ENCODE data around the gene HDLBP. TPM values are rescaled to one million over a fixed set of nuclear protein-coding genes. Genes with fewer than 3 reads are reported as not detected.

HDLBP gene
- total RNA-seq, 1 donor from 2014 or later: 922 TPM

DNA sequence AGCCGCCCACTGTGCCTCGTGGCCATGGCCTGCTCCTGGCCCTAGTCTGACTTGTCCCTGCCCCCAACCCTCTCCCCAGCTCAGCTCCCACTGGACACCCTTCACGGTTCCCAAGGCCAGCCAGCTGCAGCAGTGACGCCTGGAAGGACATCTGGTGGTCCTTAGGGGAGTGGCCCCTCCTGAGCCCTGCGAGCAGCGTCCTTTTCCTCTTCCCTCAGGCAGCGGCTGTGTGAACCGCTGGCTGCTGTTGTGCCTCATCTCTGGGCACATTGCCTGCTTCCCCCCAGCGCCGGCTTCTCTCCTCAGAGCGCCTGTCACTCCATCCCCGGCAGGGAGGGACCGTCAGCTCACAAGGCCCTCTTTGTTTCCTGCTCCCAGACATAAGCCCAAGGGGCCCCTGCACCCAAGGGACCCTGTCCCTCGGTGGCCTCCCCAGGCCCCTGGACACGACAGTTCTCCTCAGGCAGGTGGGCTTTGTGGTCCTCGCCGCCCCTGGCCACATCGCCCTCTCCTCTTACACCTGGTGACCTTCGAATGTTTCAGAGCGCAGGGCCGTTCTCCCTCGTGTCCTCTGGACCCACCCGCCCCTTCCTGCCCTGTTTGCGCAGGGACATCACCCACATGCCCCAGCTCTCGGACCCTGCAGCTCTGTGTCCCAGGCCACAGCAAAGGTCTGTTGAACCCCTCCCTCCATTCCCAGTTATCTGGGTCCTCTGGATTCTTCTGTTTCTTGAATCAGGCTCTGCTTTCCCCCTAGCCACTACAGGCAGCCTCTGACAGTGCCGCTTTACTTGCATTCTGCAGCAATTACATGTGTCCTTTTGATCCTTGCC, 91.2 kb downstream of the HDLBP start:
- Mint-ChIP-seq H3K27ac (ENCODE audit: unreplicated experiment) (peak overlapping the region; percentile 85), H3K9me3 (ENCODE audit: unreplicated experiment) (no peaks in the 10 kb centered on the region), H3K36me3 (ENCODE audit: low read depth, unreplicated experiment) (peaks cover 16% of the 10 kb centered on the region), H3K4me1 (ENCODE audit: low read depth, unreplicated experiment) (peaks cover 17% of the 10 kb centered on the region), H3K4me3 (ENCODE audit: unreplicated experiment) (no peak overlapping the region), H3K27me3 (ENCODE audit: low read depth, unreplicated experiment) (no peaks in the 10 kb centered on the region)
- Histone ChIP-seq H3K4me1 (ENCODE audit: insufficient read depth, low read length) (peaks cover 17% of the 10 kb centered on the region), H2AFZ (ENCODE audit: low read depth, low read length) (no peak overlapping the region), H3K36me3 (ENCODE audit: insufficient read depth, low read length) (peaks cover 38% of the 10 kb centered on the region), H3K27me3 (ENCODE audit: insufficient read depth, low read length) (no peaks in the 10 kb centered on the region), H3K79me2 (ENCODE audit: insufficient read depth, low read length) (no peaks in the 10 kb centered on the region), H4K20me1 (ENCODE audit: insufficient read depth, low read length) (peaks cover 66% of the 10 kb centered on the region), H3K4me3 (ENCODE audit: insufficient read depth, low read depth, low read length) (no peak overlapping the region), H3K9me3 (ENCODE audit: insufficient read depth, low read depth, low read length) (no peaks in the 10 kb centered on the region), H3K27ac (ENCODE audit: low read depth, low read length) (no peak overlapping the region), H3K4me2 (ENCODE audit: low read length) (peak overlapping the region; percentile 45), H3K9ac (ENCODE audit: low read length) (peak overlapping the region; percentile 21)
- no peak for FAIRE-seq
- TF ChIP-seq, protein P1, sequence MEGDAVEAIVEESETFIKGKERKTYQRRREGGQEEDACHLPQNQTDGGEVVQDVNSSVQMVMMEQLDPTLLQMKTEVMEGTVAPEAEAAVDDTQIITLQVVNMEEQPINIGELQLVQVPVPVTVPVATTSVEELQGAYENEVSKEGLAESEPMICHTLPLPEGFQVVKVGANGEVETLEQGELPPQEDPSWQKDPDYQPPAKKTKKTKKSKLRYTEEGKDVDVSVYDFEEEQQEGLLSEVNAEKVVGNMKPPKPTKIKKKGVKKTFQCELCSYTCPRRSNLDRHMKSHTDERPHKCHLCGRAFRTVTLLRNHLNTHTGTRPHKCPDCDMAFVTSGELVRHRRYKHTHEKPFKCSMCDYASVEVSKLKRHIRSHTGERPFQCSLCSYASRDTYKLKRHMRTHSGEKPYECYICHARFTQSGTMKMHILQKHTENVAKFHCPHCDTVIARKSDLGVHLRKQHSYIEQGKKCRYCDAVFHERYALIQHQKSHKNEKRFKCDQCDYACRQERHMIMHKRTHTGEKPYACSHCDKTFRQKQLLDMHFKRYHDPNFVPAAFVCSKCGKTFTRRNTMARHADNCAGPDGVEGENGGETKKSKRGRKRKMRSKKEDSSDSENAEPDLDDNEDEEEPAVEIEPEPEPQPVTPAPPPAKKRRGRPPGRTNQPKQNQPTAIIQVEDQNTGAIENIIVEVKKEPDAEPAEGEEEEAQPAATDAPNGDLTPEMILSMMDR (IDR thresholded peaks at IDR 0.05; ENCODE audit: insufficient read depth, low read depth, low read length): no peak
- TF ChIP-seq EZH2 (IDR thresholded peaks at IDR 0.05; ENCODE audit: insufficient read depth, low read length): no peak
- DNase-seq (ENCODE audit: low read depth): peak; percentile 36

DNA sequence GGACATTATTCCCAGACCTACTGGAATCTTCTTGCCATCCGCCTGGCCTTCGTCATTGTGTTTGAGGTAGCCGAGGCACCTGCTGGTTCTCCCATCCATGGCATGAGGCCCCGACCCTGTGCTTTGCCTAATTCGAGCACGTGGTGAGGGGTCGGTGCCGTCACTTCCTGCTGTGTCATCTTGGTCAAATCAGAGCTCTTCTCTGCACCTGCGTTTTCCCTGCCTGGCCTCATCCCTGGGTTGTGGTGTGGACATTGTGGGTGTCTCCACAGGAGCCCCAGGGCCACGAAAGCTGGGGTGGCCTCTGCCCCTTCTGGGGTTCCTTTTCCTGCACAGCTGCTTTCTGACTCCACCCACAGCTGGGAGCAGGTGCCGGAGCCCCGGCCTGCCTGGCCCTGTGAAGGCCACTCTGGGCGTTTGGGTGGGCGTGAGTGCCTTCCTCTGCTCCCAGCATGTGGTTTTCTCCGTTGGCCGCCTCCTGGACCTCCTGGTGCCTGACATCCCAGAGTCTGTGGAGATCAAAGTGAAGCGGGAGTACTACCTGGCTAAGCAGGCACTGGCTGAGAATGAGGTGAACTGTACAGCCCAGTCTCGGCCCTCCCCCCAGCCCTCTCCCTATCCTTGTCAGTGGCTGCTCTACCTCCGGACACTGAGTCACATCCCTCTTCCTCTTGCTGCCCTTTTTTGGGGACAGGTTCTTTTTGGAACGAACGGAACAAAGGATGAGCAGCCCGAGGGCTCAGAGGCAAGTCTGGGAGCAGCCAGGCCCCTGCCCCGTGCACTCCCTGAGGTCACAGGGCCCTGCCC, 92.1 kb downstream of the HDLBP start:
- no peak overlapping the region for H3K9ac ChIP-seq (ENCODE audit: low read length)
- TF ChIP-seq EZH2 (IDR thresholded peaks at IDR 0.05; ENCODE audit: insufficient read depth, low read length): no peak
- TF ChIP-seq, protein P1 (IDR thresholded peaks at IDR 0.05; ENCODE audit: insufficient read depth, low read depth, low read length): no peak
- no peak for FAIRE-seq

More for the DNA sequence above, 92.1 kb downstream of the HDLBP start:
- Histone ChIP-seq H4K20me1 (ENCODE audit: insufficient read depth, low read length) (peaks cover 58% of the 10 kb centered on the region), H3K27ac (ENCODE audit: low read depth, low read length) (no peak overlapping the region), H3K4me3 (ENCODE audit: insufficient read depth, low read depth, low read length) (no peak overlapping the region), H3K27me3 (ENCODE audit: insufficient read depth, low read length) (no peaks in the 10 kb centered on the region), H3K4me2 (ENCODE audit: low read length) (peak overlapping the region; percentile 45), H2AFZ (ENCODE audit: low read depth, low read length) (no peak overlapping the region), H3K36me3 (ENCODE audit: insufficient read depth, low read length) (peaks cover 34% of the 10 kb centered on the region), H3K9me3 (ENCODE audit: insufficient read depth, low read depth, low read length) (no peaks in the 10 kb centered on the region), H3K4me1 (ENCODE audit: insufficient read depth, low read length) (peaks cover 17% of the 10 kb centered on the region), H3K79me2 (ENCODE audit: insufficient read depth, low read length) (no peaks in the 10 kb centered on the region)
- Mint-ChIP-seq H3K4me1 (ENCODE audit: low read depth, unreplicated experiment) (peaks cover 19% of the 10 kb centered on the region), H3K27ac (ENCODE audit: unreplicated experiment) (no peak overlapping the region), H3K4me3 (ENCODE audit: unreplicated experiment) (peak overlapping the region; percentile 34), H3K9me3 (ENCODE audit: unreplicated experiment) (no peaks in the 10 kb centered on the region), H3K36me3 (ENCODE audit: low read depth, unreplicated experiment) (peaks cover 13% of the 10 kb centered on the region), H3K27me3 (ENCODE audit: low read depth, unreplicated experiment) (no peaks in the 10 kb centered on the region)
- peak; percentile 18 for DNase-seq (ENCODE audit: low read depth)

Measured in astrocyte (in vitro differentiated cells and primary cell).